HEK293 (cell line): ENCODE results near the gene SAMD11.

ENCODE experiments used
- CTCF ChIA-PET: fragments of 350-600 bp; formaldehyde crosslinking; extraction: SDS; loops from one replicate; lab custom pipeline; 2021; ENCODE audit warnings: antibody characterized with exemption; lab: Yijun Ruan, JAX
- POLR2A ChIA-PET: fragments of 300-600 bp; formaldehyde crosslinking; extraction: SDS; loops from one replicate; lab custom pipeline; 2020; ENCODE audit warnings: antibody characterized with exemption, inconsistent platforms; lab: Yijun Ruan, JAX
- H3K27ac ChIP-seq: fragments of 200-500 bp; sonication (Bioruptor generic); 2 replicates; pipeline ENCODE4 v1.5.1; 2014; ENCODE audit warnings: low read depth, low read length, control low read depth, inconsistent platforms; ENCODE audit errors: extremely low read depth
- H3K36me3 ChIP-seq, 2 experiments: fragments of 200-500 bp in 1 of 2; sonication (Bioruptor generic) in 1 of 2; 1 replicate in 1 of 2; 2 replicates in 1 of 2; pipeline ENCODE4 v1.5.1; 2014 to 2017; ENCODE audit warnings: inconsistent platforms in 2 of 2, low read length in 2 of 2; ENCODE audit not compliant: control insufficient read depth in 2 of 2, insufficient read depth in 1 of 2
- H3K4me1 ChIP-seq: fragments of 200-500 bp; sonication (Bioruptor generic); 2 replicates; pipeline ENCODE4 v1.5.1; 2014; ENCODE audit warnings: mild to moderate bottlenecking, low read length, inconsistent platforms; ENCODE audit not compliant: control insufficient read depth, insufficient read depth
- H3K4me3 ChIP-seq: 2 replicates; pipeline ENCODE4 v1.5.1; 2011; ENCODE audit warnings: low read depth, mild to moderate bottlenecking, control low read depth, low read length, moderate library complexity
- H3K9me3 ChIP-seq: fragments of 200-500 bp; sonication (Bioruptor generic); 2 replicates; pipeline ENCODE4 v1.5.1; 2014; ENCODE audit warnings: low read depth, low read length, inconsistent platforms; ENCODE audit not compliant: control insufficient read depth, insufficient read depth
- HIC1 ChIP-seq: fragments of 450-650 bp; formaldehyde crosslinking; IDR thresholded peaks from 2 replicates; pipeline ENCODE4 v1.5.1; 2016; ENCODE audit warnings: missing biosample characterization, missing genetic modification characterization
- IKZF3 ChIP-seq: fragments of 450-650 bp; IDR thresholded peaks from 2 replicates; pipeline ENCODE4 v1.5.0; 2018; ENCODE audit warnings: missing biosample characterization, mild to moderate bottlenecking, missing genetic modification characterization, moderate library complexity
- KLF10 ChIP-seq: fragments of 450-650 bp; IDR thresholded peaks from 2 replicates; pipeline ENCODE4 v1.5.1; 2018; ENCODE audit warnings: missing biosample characterization, mild to moderate bottlenecking, missing genetic modification characterization
- KLF16 ChIP-seq: fragments of 450-650 bp; formaldehyde crosslinking; IDR thresholded peaks from 2 replicates; pipeline ENCODE4 v1.5.1; 2017; ENCODE audit warnings: missing biosample characterization, missing genetic modification characterization
- PRDM6 ChIP-seq: fragments of 450-650 bp; formaldehyde crosslinking; IDR thresholded peaks from 2 replicates; pipeline ENCODE4 v1.5.1; 2017; ENCODE audit warnings: missing biosample characterization, missing genetic modification characterization
- ZFP69B ChIP-seq: fragments of 450-650 bp; formaldehyde crosslinking; IDR thresholded peaks from 2 replicates; pipeline ENCODE4 v1.5.1; 2016; ENCODE audit warnings: missing biosample characterization, missing genetic modification characterization
- ZNF16 ChIP-seq: fragments of 450-650 bp; formaldehyde crosslinking; IDR thresholded peaks from 2 replicates; pipeline ENCODE4 v1.5.1; 2016; ENCODE audit warnings: low read depth, missing biosample characterization, missing genetic modification characterization
- ZNF274 ChIP-seq, 2 experiments: fragments of 200-500 bp in 1 of 2; fragments of 450-650 bp in 1 of 2; sonication (Bioruptor generic) in 1 of 2; formaldehyde crosslinking in 1 of 2; IDR thresholded peaks; 2 replicates each; pipeline versions ENCODE4 v1.5.1 to v1.6.1; 2014 to 2016; ENCODE audit warnings: borderline replicate concordance in 1 of 2, inconsistent platforms in 1 of 2, low read length in 1 of 2, missing biosample characterization in 1 of 2, missing genetic modification characterization in 1 of 2
- ZNF391 ChIP-seq: fragments of 450-650 bp; formaldehyde crosslinking; IDR thresholded peaks from 2 replicates; pipeline ENCODE4 v1.5.1; 2016; ENCODE audit warnings: low read depth, missing biosample characterization, missing genetic modification characterization, borderline replicate concordance
- ZNF449 ChIP-seq: fragments of 450-650 bp; formaldehyde crosslinking; IDR thresholded peaks from 2 replicates; pipeline ENCODE4 v1.5.1; 2017; ENCODE audit warnings: missing biosample characterization, mild to moderate bottlenecking, missing genetic modification characterization, moderate library complexity
- ZNF514 ChIP-seq: fragments of 450-650 bp; formaldehyde crosslinking; IDR thresholded peaks from 2 replicates; pipeline ENCODE4 v1.5.1; 2016; ENCODE audit warnings: missing biosample characterization, missing genetic modification characterization
- ZNF518A ChIP-seq: fragments of 450-650 bp; formaldehyde crosslinking; conservative IDR thresholded peaks from 2 replicates; pipeline ENCODE4 v1.5.1; 2016; ENCODE audit warnings: low read depth, missing biosample characterization, missing genetic modification characterization
- ZNF596 ChIP-seq: fragments of 450-650 bp; IDR thresholded peaks from 2 replicates; pipeline ENCODE4 v1.5.0; 2018; ENCODE audit warnings: missing biosample characterization, mild to moderate bottlenecking, missing genetic modification characterization, moderate library complexity
- ZNF621 ChIP-seq: fragments of 450-650 bp; formaldehyde crosslinking; IDR thresholded peaks from 2 replicates; pipeline ENCODE4 v1.5.1; 2017; ENCODE audit warnings: missing biosample characterization, missing genetic modification characterization
- ZSCAN16 ChIP-seq: fragments of 450-650 bp; formaldehyde crosslinking; IDR thresholded peaks from 2 replicates; pipeline ENCODE4 v1.5.1; 2016; ENCODE audit warnings: missing biosample characterization, missing genetic modification characterization
- ZSCAN5A ChIP-seq: fragments of 450-650 bp; formaldehyde crosslinking; IDR thresholded peaks from 2 replicates; pipeline ENCODE4 v1.5.1; 2016; ENCODE audit warnings: missing biosample characterization, missing genetic modification characterization
- ZXDB ChIP-seq: fragments of 450-650 bp; formaldehyde crosslinking; IDR thresholded peaks from 2 replicates; pipeline ENCODE4 v1.5.1; 2016; ENCODE audit warnings: missing biosample characterization, missing genetic modification characterization

The SAMD11 gene

GRCh38 chr1:981955-982558, 58.3 kb downstream of the SAMD11 start, which contains the start of gene PERM1:
Gene PERM1, minus strand, starts transcription at chr1:982093. Its CDS starts 1,064 bp downstream, at chr1:981029.
- TF ChIP-seq ZNF596 (tag by site-specific recombination) (no peak), ZNF449 (tag by site-specific recombination) (no peak), IKZF3 (tag by site-specific recombination) (no peak), HIC1 (tag by site-specific recombination) (no peak), ZNF514 (no peak), ZNF16 (tag by site-specific recombination) (no peak), ZSCAN16 (tag by site-specific recombination) (no peak), ZNF391 (tag by site-specific recombination) (no peak), PRDM6 (tag by site-specific recombination) (no peak), ZFP69B (tag by site-specific recombination) (no peak), ZSCAN5A (tag by site-specific recombination) (no peak), ZNF274 (IDR thresholded peaks at IDR 0.05; ENCODE audit: low read length) (no peak), ZNF274 (tag by site-specific recombination; IDR thresholded peaks at IDR 0.05; ENCODE audit: borderline replicate concordance) (no peak), ZXDB (tag by site-specific recombination) (no peak), ZNF621 (tag by site-specific recombination) (no peak), ZNF518A (tag by site-specific recombination) (no peak), KLF10 (tag by site-specific recombination) (no peak), KLF16 (tag by site-specific recombination) (no peak)
- TF ChIP-seq, all 188 proteins: peak for 0
- no peak within 1 kb of the TSS for H3K4me3 ChIP-seq
- no peaks in the 10 kb centered on the region for H3K36me3 ChIP-seq
- CTCF ChIA-PET, result interaction anchor here (1.1 to 4.0 kb wide), 5 partner anchors 12 to 139 kb away, joined by 4 to 53 read pairs (median 15); no protein-coding TSS in a partner anchor
- no peaks in the 10 kb centered on the region for H3K4me1 ChIP-seq
- H3K27ac ChIP-seq, result no peak within 1 kb of the TSS
- POLR2A ChIA-PET, result interaction anchor here (1.1 to 2.0 kb wide), 3 partner anchors 13 to 43 kb away, joined by 3 to 11 read pairs (median 3); no protein-coding TSS in a partner anchor
- no peaks in the 10 kb centered on the region for H3K9me3 ChIP-seq
